ENCODE measurements around the gene TRMT10A.
"Not testable (repeated sequence)": the region's sequence is repeated elsewhere in the genome, so short reads cannot be mapped to it uniquely, and the experiment has no call there.

Gene TRMT10A

DNA sequence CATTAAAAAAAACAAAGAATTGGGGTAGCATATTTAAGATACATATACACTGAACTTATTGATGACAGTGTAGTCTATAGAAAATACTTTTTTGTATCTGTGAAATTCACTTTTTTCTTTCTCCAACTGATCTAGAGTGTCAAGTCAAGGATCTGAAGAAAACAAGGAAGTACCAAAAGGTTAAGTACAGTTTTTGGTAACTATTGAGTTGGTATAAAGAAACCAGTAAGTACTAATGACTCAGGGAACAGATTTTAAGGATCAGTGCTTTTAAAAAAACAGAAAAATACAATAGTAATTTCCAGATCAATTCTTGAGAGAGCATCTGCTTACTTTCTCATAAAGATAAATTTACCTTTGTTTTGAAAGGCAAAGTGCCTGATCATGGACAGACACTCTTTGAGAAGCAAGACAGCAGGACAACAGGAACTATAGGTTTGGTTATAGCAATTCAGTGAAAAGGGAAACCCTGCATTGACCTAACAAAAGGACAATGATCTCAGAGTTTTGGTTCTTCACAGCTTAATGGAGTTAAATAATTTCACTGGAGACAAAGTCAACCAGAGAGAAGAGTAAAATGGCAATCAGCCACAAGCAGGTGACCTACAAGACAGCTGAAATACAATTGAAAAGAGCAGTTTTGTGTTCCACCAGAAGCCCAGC lies 23.4 kb downstream of the TRMT10A start:
- DNase-seq = no peak

- no peak for DNase-seq
Observed at GRCh38 chr4:99537674-99538073, 26.2 kb downstream of the TRMT10A start.

GRCh38 chr4:99536848-99537247 lies 27.0 kb downstream of the TRMT10A start:
- DNase-seq = no peak

DNA sequence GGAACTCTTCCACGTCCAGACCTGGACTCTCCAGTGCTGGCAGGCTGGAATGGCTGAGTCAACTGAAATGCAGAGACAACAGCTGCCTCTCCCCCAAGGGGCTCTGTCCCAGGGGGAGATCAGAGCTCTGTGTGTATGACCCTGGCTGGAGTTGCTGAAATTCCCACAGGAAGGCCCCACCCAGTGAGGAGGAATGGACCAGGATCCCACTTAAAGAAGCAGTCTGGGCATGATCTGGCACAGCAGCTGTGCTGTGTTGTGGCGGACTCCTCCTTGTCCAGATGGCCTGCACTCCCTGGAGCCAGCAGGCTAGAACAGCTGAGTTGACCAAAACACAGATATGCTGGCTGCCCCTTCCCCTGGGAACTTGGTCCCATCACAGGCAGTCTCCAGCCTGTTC lies 27.6 kb downstream of the TRMT10A start:
- DNase-seq = no peak

DNA sequence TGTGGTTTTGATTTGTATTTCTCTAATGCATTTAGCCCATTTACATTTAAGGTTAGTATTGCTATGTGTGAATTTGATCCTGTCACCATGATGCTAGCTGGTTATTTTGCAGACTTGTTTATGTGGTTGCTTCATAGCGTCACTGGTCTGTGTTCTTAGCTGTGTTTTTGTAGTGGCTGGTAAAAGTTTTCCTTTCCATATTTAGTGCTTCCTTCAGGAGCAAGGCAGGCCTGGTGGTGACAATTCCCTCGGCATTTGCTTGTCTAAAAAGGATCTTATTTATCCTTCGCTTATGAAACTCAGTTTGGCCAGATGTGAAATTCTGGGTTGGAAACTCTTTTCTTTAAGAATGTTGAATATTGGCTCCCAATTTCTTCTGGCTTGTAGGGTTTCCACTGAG lies 29.1 kb downstream of the TRMT10A start:
- DNase-seq = not testable (repeated sequence)

- no peak for DNase-seq
Observed at GRCh38 chr4:99529956-99530355, 33.9 kb downstream of the TRMT10A start.

DNA sequence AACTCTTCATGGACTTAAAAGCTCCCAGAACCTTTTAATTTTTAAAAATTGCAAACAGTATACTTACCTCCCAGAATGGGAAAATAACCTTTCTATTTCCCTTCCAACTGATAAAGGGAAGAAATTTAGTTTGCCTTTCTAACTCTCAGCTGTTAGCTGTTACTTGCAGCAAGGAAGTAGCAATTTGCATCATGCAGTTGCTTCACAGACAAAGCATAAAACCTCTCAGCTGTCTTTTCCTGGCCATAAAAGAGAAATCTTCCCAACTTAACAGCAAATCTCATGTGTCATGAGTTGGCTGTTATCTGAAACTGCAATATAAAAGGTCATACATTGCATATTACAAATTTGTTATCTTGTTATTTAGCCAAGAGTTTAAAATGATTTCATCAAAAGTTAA lies 34.6 kb downstream of the TRMT10A start:
- DNase-seq = no peak

GRCh38 chr4:99518601-99519295 lies 45.1 kb downstream of the TRMT10A start:
- DNase-seq = no peak

GRCh38 chr4:99510721-99511120 lies 53.1 kb downstream of the TRMT10A start, which contains the start of gene C4orf17:
Gene C4orf17, plus strand, starts transcription at chr4:99511021. Its CDS starts 2,061 bp downstream, at chr4:99513082.
- no peak for DNase-seq

- no peak for DNase-seq
Observed at GRCh38 chr4:99507762-99508161, 56.1 kb downstream of the TRMT10A start.

DNA sequence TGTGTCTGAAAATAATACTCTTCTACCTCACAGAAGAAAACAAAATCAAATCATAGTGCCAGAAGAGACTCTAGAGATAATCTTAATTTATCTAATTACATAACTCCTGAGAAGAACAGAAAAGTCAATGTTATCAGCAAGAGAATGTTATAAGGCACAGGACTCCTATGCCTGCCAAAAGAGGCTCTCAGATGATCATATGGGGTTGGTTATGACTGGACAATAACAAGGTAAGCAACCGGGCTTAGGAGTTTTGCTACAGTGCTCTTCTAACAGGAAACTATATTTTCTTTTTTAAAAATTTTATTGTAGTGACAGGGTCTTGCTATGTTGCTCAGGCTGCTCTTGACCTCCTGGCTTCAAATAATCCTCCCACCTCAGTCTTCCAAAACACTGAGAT lies 56.5 kb downstream of the TRMT10A start:
- DNase-seq = no peak

GRCh38 chr4:99506781-99507180 lies 57.1 kb downstream of the TRMT10A start:
- DNase-seq = no peak

GRCh38 chr4:99504804-99505502 lies 58.9 kb downstream of the TRMT10A start:
- DNase-seq = no peak

All from hematopoietic multipotent progenitor cell treated with erythropoietin and hydrocortisone succinate and interleukin-3 and kit ligand, for 8 days (in vitro differentiated cells).